Central memory CD8-positive, alpha-beta T cell (primary cell): Measurements from ENCODE around the gene ANKRD60.
A peak's percentile ranks its signal among the peaks of the same experiment; 100 is the strongest.

Experiments
- ATAC-seq: fragments of 150-1000 bp; cut with Tn5 transposase; replicated peaks from 2 replicates; pipeline ENCODE4 v1.10.0; 2022; ENCODE audit warnings: mild to moderate bottlenecking, moderate FRiP score, moderate number of reproducible peaks; ENCODE audit not compliant: poor library complexity, severe bottlenecking; ENCODE audit errors: extremely low read depth
- DNase-seq, 2 donors: peaks; one replicate each; pipeline ENCODE4 v3.0.0; 2021; ENCODE audit warnings: low spot score in 2 of 2
- H3K27ac Mint-ChIP-seq: one replicate; pipeline ENCODE4 v1.8.0; 2022; ENCODE audit warnings: low read depth, mild to moderate bottlenecking, moderate library complexity, mixed read lengths
- H3K27me3 Mint-ChIP-seq: one replicate; pipeline ENCODE4 v1.8.0; 2022; ENCODE audit warnings: mixed read lengths
- H3K36me3 Mint-ChIP-seq: one replicate; pipeline ENCODE4 v1.8.0; 2022; ENCODE audit warnings: mild to moderate bottlenecking, moderate library complexity, mixed read lengths; ENCODE audit not compliant: insufficient read depth
- H3K4me1 Mint-ChIP-seq: one replicate; pipeline ENCODE4 v1.8.0; 2022; ENCODE audit warnings: mixed read lengths
- H3K4me3 Mint-ChIP-seq: one replicate; pipeline ENCODE4 v1.8.0; 2022; ENCODE audit warnings: mild to moderate bottlenecking, moderate library complexity, mixed read lengths
- H3K9me3 Mint-ChIP-seq: one replicate; pipeline ENCODE4 v1.8.0; 2022; ENCODE audit warnings: mixed read lengths

Gene ANKRD60

GRCh38 chr20:58173930-58174707 is 54.3 kb downstream of the ANKRD60 start:
- no peak overlapping the region for H3K4me3 Mint-ChIP-seq
- H3K27me3 Mint-ChIP-seq: peaks cover 15% of the 10 kb centered on the region
- H3K4me1 Mint-ChIP-seq: peaks cover 8% of the 10 kb centered on the region
- peaks cover 2% of the 10 kb centered on the region for H3K36me3 Mint-ChIP-seq
- ATAC-seq (no peak), DNase-seq (no peak)
- no peak overlapping the region for H3K27ac Mint-ChIP-seq
- H3K9me3 Mint-ChIP-seq: no peaks in the 10 kb centered on the region

GRCh38 chr20:58173091-58173490 is 55.4 kb downstream of the ANKRD60 start:
- H3K27me3 Mint-ChIP-seq: peaks cover 9% of the 10 kb centered on the region
- H3K27ac Mint-ChIP-seq: no peak overlapping the region
- H3K9me3 Mint-ChIP-seq: no peaks in the 10 kb centered on the region
- ATAC-seq (no peak), DNase-seq (no peak)
- no peak overlapping the region for H3K4me3 Mint-ChIP-seq
- H3K36me3 Mint-ChIP-seq: peaks cover 2% of the 10 kb centered on the region
- H3K4me1 Mint-ChIP-seq: peaks cover 6% of the 10 kb centered on the region

GRCh38 chr20:58171796-58172425 is 56.5 kb downstream of the ANKRD60 start:
- Mint-ChIP-seq H3K4me1 (peaks cover 6% of the 10 kb centered on the region), H3K27me3 (no peaks in the 10 kb centered on the region), H3K36me3 (no peaks in the 10 kb centered on the region), H3K9me3 (no peaks in the 10 kb centered on the region), H3K4me3 (no peak overlapping the region), H3K27ac (no peak overlapping the region)
- DNase-seq (no peak), ATAC-seq (peak; percentile 40)

GRCh38 chr20:58169450-58169849 is 59.0 kb downstream of the ANKRD60 start:
- H3K4me1 Mint-ChIP-seq: peaks cover 6% of the 10 kb centered on the region
- no peaks in the 10 kb centered on the region for H3K36me3 Mint-ChIP-seq
- H3K27ac Mint-ChIP-seq: no peak overlapping the region
- no peaks in the 10 kb centered on the region for H3K27me3 Mint-ChIP-seq
- no peak overlapping the region for H3K4me3 Mint-ChIP-seq
- no peaks in the 10 kb centered on the region for H3K9me3 Mint-ChIP-seq
- DNase-seq (no peak), ATAC-seq (no peak)

GRCh38 chr20:58168843-58169242 is 59.6 kb downstream of the ANKRD60 start:
- Mint-ChIP-seq H3K9me3 (no peaks in the 10 kb centered on the region), H3K27ac (no peak overlapping the region)

GRCh38 chr20:58167759-58168158 is 60.7 kb downstream of the ANKRD60 start:
- no peak for ATAC-seq
- no peak overlapping the region for H3K27ac Mint-ChIP-seq

More at GRCh38 chr20:58168843-58169242, 59.6 kb downstream of the ANKRD60 start:
- no peaks in the 10 kb centered on the region for H3K36me3 Mint-ChIP-seq
- H3K4me3 Mint-ChIP-seq: no peak overlapping the region
- H3K27me3 Mint-ChIP-seq: no peaks in the 10 kb centered on the region
- DNase-seq (no peak), ATAC-seq (no peak)
- H3K4me1 Mint-ChIP-seq: peaks cover 6% of the 10 kb centered on the region

More at GRCh38 chr20:58167759-58168158, 60.7 kb downstream of the ANKRD60 start:
- no peaks in the 10 kb centered on the region for H3K27me3 Mint-ChIP-seq
- DNase-seq: no peak
- H3K4me1 Mint-ChIP-seq: peaks cover 6% of the 10 kb centered on the region
- H3K9me3 Mint-ChIP-seq: no peaks in the 10 kb centered on the region
- no peaks in the 10 kb centered on the region for H3K36me3 Mint-ChIP-seq
- H3K4me3 Mint-ChIP-seq: no peak overlapping the region
